HG03439 (cell line): ENCODE data around the gene MALRD1.

Experiments
- ATAC-seq: cut with Tn5 transposase; IDR thresholded peaks from one replicate; pipeline ENCODE4 v1.9.1; 2021; ENCODE audit warnings: mild to moderate bottlenecking, moderate library complexity; ENCODE audit not compliant: unreplicated experiment

The MALRD1 gene

DNA sequence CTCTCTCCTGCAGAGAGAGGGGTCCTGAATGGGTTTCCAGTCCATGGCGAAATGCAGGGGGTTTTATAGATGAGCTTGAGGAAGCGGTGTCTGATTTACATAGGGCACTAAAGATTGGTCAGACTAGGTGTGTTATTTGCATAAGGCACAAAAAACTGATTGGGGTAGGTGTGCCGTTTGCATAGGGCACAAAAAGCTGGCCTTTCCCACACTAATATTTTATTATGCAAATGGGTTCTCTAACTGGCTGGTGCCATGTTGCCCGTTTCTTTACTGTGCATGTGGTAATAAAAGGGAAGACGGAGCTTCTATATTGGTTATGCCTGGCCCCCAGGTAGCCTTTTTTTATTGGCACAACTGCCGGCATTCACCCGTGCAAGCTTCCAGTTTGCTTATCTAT is 50.2 kb downstream of the MALRD1 start:
- ATAC-seq = no peak

DNA sequence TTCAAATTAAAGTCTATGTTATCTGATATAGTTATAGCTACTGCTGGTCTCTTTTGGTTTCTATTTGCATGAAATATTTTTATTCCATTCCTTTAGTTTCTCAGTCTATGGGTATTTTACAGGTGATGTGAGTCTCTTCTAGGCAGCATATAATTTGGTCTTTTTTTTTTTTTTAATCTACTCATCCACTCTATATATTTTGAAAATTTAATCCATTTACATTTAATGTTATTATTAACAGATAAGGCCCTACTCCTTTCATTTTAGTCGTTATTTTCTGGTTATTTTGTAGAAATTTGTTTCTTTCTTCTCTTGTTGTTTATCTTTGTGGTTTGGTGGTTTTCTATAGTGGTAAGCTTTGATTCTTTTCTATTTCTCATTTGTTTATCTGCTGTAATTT is 58.8 kb downstream of the MALRD1 start:
- no peak for ATAC-seq

DNA sequence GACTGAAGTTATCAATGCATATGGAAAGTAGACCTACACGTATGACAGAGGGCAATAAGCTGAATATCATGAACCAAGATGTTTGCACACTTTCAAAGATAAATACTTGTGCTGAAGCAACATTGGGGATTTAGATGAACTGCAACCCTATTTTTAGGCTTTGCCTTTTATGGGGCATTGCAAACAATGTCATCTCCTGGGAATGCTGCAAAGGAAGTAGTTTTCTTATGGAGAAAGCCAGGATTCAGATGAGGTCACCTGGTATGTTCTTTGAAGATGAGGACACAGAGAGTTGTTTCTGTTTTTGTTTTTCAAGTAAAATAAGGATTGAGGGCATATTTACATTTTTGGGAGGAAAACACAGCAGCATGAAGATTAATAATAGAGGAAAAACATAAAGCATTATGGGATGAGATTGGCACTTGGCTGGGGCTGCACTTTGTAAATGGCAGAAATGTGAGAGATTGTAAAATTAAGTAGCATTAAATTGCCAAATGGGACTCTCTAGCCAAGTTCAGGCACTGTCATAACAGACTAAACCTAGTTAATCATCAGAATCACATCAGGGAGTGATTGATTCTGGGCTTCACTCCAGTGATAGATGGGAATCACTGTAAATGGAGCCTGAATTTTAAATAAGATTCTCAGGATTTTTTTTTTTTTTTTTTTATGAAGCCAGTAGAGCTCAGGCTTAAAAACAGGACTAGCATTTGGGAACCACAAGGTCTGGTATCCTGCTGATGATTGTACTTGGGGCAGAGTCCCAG is 63.1 kb downstream of the MALRD1 start:
- ATAC-seq = no peak

DNA sequence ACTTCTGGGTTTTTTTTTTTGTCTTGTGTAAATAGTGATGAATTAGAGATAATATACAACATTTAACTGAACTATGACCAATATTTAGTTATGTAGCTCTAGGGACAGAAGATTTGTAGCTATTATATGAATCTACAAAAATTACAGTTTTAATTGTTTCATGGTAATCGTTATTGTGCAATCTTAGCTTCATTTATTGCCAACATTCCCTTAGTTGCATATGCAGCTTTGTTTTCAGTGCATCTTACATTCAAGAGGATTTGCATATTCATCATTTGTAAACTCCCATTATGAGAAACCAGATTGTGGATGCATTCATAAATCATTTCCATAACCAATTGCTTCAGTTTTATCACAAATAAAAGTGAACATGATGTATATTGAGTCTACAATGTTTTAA is 68.8 kb downstream of the MALRD1 start:
- ATAC-seq = no peak

DNA sequence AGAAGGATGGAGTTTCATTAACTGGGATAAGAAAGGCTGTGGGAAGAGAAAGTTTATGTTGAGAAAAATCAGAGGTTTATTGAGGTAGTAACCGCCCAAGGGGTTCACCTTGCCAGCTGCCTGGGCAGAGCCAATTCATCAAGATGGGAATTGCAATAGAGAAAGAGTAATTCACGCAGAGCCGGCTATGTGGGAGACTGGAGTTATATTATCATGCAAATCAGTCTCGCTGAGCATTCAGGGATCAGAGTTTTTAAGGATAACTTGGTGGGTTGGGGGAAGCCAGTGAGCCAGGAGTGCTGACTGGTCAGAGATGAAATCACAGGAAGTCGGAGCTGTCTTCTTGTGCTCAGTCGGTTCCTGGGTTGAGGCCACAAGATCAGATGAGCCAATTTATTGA is 70.6 kb downstream of the MALRD1 start:
- ATAC-seq = no peak

DNA sequence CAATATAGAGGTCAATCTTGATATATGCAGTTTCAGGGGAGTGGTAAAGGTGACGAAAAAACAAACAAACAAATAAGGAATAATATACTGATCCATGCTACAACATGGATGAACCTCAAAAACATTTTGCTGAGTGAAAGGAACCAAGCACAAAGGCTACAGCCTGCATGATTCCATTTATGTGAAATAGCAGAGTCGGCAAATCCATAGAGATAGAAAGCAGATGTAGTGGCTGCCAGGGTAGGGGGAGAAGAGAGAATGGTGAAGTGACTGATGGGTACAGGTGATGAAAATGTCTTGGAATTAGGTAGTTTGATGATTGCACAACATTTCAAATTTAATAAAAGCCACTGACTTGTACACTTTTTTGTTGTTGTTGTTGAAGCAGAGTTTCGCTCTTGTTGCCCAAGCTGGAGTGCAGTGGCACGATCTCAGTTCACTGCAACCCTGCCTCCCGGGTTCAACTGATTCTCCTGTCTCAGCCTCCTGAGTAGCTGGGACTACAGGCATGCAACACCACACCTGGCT is 71.8 kb downstream of the MALRD1 start:
- no peak for ATAC-seq

DNA sequence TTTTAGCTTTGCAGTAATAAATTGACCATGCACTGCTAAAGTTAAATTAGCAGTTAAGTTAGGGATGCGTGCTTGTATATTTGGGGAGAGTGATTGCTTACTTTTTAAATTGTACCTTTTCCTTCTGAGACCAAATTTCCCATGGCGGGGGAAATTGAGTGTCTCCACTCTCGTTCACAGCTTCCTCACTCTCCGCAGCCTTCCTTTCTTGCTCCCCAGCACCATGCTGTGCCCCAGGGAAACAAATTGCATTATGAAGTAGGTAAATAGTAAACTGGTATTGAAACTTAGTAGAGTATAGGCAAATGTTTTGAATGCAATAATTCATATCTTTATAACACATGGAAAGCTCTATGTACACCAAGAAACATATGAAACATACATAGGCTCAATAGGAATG is 85.4 kb downstream of the MALRD1 start:
- ATAC-seq = no peak

DNA sequence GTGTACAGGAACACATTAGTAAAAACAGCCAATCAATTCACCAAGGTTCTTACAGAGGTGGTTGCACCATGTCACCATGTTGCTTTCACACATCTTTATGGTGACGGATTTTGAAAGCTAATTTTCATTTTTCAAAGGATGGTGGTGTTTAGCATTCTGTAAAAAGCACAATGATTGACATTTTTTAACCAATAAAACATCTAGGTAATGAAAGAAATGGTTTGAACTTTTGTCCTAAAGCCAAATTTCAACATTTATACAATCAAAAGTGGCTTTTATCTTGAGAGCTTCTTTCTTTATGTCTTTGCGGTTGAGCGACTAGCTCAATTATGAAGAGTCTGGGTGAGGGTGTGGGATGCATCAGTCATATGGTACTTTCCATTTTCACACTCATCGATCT is 94.4 kb downstream of the MALRD1 start:
- no peak for ATAC-seq

DNA sequence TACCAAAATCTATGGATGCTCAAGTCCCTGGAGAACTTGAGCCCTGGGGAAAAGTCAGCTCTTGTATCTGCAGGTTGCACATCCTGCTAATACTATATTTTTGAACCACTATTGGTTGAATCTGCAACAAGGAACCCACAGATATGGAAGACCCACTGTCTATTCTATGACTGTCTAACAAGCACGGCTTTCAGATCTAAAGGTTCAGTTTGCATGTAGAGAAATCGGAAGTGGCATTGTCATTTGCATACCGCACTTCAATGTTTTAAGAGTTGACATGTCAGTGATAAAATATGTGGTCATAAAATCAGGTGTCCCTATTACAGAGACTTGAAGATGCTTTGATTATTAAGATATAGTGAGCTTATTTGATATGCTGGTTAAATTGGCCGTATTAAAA is 95.6 kb downstream of the MALRD1 start:
- ATAC-seq = no peak

DNA sequence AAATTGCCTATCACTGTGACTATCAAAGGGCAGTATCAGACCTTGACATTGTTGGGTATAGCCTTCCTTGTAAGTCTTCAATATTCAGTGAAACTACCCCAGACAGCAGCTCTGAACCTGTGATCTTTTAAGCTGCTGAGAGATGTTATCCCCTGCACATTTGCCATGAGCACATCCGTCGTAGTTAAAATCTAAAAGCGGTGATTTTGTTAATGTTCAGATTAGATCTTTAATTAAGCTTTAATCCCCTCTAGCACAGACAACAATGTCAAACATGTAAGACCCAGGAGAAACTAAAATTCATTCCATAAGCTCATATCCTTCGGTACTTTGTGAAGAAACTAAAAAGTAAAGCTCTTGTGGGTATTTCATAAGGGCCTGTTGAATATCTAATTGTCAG is 105.8 kb downstream of the MALRD1 start:
- no peak for ATAC-seq

DNA sequence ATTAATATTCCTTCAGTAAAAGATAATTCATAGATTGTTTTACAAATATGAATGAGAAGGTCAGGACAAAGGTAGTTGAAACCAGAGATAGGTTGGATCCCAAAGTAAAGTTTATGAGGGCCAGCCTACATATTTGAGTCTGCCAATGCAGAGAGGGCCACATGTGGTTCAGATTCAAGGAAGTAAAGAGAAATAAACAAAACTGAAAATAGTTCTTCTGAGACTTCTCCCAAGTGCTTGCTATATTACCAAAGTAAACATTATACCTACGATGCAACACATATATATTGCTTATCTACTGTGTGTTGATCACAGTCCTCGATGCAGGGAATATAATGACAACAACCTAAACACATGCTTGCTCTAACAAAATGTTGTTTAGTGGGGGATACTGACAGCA is 109.8 kb downstream of the MALRD1 start:
- no peak for ATAC-seq

DNA sequence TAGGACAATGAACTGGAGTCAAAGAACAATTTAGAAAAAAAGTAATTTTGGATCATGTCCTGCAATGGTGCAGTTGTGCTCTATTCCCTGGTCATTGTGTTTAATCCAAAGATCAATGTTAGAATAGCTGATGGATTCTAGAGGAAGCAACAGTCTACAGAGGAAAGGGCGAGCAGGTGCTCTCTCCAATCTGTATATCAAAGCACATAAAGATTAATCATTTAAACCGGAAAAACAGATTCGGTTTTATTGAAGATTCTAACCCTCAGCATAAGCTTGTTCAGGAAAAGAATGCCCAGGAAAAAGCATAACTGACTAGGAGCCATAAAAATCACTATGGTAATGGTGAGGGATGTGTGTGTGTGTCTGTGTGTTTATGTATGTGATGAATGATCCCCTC is 110.3 kb downstream of the MALRD1 start:
- ATAC-seq = no peak

DNA sequence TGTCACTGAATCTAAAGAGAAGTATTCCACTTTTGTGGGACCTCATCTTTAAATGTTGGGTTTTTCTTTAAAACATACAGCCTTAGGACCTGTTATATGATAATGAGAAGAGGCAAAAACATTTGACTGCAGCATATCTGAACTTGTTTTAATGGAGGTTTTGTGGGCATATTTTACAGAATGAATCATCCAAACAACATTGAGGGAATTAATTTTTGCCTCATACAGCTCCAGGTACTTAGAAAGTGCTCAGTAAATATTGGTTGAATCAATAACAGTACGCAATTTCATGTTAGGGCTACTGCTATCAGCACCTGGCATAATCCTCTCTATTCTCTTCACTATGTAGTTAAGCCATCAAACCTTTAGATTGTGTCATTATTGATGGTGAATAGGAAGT is 115.9 kb downstream of the MALRD1 start:
- ATAC-seq = no peak

DNA sequence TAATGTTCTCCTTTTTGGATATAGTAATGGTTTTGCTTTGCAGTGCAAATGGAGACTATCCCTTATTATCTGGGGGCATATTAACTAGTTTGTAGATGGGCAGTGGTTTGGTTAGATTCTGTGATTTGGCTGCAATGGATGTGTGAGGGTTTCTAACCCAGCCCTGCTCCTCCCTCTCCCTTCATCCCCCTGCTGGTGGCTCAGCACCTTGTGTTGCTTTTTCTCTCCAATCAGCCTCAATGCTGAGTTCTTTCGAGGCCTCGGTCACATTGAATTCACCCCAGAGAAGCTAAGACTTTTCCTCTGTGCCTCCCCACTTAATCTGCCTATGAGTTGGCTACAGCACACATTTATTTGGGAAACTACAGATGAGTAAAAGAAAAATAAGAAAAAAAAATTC is 120.0 kb downstream of the MALRD1 start:
- ATAC-seq = no peak

DNA sequence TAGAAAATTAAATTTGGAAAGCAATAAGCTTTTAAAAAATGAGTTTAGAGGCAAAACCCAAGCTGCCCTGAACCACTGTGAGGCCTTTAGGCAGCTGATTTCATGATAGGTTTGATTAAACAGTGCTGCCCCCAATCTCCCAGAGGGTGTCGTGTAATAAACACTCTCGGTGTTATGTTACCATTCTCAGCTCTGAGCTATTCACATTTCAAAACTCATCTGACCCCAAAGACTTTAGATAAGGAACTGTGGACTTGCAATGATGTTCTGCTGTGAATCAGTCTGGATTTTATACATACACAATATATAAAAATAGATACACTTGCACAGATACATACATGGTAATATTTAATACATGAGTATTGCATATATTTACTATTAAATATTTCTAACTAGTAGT is 120.4 kb downstream of the MALRD1 start:
- ATAC-seq = no peak

DNA sequence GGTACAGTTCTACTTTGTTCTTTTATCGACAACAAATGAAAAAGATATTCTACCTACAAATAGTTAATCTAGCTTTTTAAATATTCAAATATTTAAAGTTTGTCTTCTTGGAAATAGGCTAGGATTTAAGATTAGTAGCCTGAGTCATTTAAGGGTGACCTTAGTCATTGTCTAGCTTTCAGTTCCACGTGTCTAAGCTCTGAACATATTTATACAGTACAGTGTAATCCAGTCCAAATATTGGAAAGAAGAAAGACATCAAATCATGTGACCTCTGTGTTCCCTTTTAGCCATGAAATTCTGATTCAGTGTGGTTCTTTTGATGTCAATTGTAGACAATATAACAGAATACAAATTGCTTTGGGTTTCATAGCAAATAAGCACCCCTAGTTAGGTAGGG is 121.1 kb downstream of the MALRD1 start:
- ATAC-seq = no peak

DNA sequence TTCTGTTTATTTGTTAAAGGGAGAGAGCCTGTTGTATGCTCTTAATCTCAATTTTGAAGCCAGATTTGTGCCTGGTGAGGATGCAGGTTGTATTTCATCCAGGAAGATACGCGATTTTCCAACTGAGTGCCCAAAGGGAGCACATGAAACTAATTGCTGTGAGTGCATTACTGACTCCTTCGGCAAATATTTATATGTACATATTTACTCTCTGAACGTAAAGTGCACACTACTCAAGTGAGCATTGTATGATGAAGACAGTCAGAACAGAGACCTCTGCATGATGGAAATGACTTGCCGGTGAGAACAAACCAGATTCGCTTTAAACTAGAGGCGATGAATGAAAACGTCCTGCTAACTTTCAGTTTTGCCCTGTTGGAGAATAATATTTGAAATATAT is 130.1 kb downstream of the MALRD1 start:
- ATAC-seq = no peak

DNA sequence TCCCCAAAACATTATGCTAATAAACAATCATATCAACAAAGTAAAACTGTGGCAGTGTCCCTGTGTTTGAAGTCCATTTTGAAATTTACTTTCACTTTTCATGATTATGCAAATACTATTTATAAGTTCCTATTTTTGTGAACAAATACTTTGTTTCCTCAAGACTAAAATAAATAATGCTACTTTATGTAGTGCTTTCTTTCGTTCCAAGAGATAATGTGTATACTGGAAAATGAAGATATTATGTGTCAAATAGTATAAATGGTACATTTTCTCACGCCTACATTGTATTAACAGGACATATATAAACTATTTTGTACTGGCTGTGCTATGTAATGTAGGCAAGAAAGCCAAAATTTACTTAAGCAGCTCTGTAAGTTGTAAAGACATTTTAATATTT is 136.3 kb downstream of the MALRD1 start:
- ATAC-seq = no peak

DNA sequence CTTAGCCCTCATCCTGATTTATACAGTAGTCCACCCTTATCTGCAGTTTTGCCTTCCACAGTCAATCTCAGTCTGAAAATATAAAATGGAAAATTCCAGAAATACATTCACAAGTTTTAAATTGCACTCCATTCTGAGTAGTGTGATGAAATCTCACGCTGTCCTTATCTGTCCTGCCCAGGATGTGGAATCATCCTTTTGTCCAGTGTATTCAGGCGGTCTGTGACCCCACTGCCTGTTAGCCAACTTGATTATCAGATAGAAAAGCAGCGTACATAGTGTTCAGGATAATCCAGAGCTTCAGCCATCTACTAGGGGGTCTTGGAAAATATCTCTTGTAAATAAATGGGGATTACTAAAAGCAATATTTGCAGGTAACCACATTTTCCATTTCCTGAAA is 146.3 kb downstream of the MALRD1 start:
- no peak for ATAC-seq

DNA sequence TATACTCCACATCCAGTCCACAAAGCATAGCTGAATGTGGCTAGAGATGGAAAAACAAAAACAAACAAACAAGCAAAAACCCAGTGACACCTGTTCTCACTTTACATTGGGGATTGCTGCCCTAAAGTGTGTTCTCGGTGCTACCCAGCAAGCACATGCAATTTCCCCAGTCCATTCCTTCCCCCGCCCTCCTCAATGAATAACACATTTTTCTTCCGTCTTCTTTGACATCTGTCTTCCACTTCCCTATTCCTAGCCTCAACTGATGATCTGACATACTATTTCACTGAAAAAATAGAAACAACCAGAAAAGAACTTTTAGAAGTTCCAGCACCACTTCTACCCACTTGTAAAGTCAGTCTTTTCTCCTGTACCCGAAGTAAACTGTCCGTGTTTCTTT is 147.1 kb downstream of the MALRD1 start:
- no peak for ATAC-seq

DNA sequence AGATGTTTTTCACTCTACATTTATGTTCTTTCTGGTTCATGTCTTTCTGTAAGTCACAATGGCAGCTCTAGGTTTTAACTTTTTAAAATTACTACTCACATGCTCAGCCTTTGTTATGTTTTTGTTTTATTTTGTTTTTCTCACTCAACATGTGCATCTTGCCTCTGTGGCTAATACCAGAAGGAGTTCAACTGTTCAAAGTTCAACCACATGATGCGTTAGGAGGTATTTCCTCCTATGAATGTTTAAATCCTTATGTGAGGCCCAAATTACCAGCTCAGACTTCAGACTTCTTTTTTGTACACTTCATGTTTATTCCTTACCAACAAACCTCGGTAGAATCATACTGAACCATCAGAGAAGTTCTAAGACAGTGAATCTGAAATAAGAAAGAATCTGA is 151.6 kb downstream of the MALRD1 start:
- ATAC-seq = no peak

DNA sequence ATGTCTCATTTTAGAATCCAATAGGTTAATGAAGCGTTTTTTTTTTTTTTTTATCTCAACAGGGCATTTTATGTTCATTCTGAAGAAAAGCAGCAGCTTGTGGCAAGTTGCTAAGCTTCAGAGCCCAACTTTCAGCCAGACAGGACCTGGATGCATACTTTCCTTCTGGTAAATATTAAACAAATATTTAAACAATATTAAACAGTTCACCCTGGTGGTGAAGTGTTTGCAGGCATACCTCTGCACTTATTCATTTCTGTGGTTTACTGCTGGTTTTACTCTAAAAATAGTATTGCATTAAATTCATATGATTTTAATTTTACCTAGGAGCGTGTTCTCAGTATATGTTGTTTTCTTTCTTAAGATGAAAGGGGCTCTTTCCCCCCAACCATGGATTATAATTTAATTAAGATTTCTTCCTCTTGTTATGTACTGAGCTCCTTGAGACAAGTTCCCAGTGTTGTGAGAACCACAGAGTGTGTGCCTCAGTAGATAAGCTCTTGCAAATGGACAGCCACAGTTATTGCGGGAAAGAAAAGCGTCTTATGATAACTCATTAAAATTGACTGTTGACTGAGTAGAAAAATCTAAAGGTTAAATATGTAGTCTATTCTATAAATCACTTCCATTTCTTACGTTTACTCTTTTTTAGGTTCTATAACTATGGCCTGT is 155.8 kb downstream of the MALRD1 start:
- no peak for ATAC-seq

DNA sequence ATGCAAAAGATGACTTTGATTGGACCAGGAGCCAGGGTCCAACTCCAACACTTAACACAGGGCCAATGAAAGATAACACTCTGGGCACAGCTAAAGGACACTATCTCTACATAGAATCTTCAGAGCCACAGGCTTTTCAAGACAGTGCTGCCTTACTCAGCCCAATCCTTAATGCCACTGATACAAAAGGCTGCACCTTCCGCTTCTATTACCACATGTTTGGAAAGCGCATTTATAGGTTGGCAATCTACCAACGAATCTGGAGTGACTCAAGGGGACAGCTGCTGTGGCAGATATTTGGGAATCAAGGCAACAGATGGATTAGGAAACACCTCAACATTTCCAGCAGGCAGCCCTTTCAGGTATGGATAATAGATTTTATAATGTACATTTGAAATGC is 160.7 kb downstream of the MALRD1 start:
- no peak for ATAC-seq
